Measurements from ENCODE around the gene TMEM131L. TPM values are rescaled to one million over a fixed set of nuclear protein-coding genes. Genes with fewer than 3 reads are reported as not detected.

The TMEM131L gene
- total RNA-seq, 2 donors from 2014 or later, result 83.8 to 92.7 TPM

DNA sequence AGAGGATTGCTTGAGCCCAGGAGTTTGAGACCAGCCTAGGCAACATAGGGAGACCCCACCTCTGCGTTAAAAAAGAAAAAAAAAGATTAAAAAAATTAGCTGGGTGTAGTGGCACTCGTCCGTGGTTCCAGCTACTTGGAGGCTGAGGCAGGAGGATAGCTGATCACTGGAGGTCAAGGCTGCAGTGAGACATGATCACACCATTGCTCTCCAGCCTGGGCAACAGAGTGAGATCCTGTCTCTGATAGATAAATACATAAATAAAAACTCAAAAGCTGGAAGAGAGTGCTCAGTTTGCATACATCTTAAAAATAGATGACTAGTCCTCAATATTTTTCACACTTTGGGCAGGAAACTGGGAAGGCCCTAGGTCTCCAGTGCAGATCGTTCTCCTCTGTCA is 54.1 kb downstream of the TMEM131L start:
- DNase-seq (no peak), ATAC-seq (no peak)
- H3K36me3 Mint-ChIP-seq (ENCODE audit: low read depth), result no peaks in the 10 kb centered on the region
- H3K4me3 Mint-ChIP-seq, result peak overlapping the region; percentile 89
- peaks cover 71% of the 10 kb centered on the region for H3K4me1 Mint-ChIP-seq
- H3K9me3 ChIP-seq (ENCODE audit: control insufficient read depth, low read length, poor library complexity, severe bottlenecking), result no peaks in the 10 kb centered on the region
- peak overlapping the region; percentile 97 for H3K27ac Mint-ChIP-seq
- H3K27me3 Mint-ChIP-seq, result no peaks in the 10 kb centered on the region

DNA sequence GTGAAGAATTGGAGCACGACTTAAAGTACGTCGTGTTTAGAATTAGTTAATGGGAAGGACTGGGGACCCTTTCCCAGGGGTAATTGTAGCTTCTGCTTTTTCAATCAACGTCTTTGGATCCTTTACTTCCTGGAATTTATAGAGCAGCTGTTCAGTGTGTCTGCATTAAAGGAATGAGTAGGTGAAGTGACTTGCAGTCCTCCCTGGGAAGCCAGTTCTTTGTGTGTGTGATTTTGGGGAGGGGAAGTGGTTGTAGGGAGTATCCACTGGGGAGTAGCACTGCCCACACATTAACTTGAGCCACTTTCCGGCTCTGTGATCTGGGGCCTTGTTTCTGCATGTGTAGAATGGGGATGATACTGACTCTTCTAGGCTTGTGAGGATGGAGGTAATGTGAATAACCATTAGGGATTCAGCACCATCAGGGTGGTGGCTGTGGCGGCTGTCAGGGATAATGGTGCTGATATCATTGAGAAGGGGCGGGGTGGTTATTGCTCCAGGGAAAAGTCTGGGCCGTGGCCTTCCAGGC is 54.7 kb downstream of the TMEM131L start:
- peaks cover 71% of the 10 kb centered on the region for H3K4me1 Mint-ChIP-seq
- H3K9me3 ChIP-seq (ENCODE audit: control insufficient read depth, low read length, poor library complexity, severe bottlenecking), result no peaks in the 10 kb centered on the region
- ATAC-seq (no peak), DNase-seq (no peak)
- H3K4me3 Mint-ChIP-seq, result peak overlapping the region; percentile 89
- no peaks in the 10 kb centered on the region for H3K27me3 Mint-ChIP-seq
- H3K36me3 Mint-ChIP-seq (ENCODE audit: low read depth), result no peaks in the 10 kb centered on the region
- H3K27ac Mint-ChIP-seq, result peak overlapping the region; percentile 97

DNA sequence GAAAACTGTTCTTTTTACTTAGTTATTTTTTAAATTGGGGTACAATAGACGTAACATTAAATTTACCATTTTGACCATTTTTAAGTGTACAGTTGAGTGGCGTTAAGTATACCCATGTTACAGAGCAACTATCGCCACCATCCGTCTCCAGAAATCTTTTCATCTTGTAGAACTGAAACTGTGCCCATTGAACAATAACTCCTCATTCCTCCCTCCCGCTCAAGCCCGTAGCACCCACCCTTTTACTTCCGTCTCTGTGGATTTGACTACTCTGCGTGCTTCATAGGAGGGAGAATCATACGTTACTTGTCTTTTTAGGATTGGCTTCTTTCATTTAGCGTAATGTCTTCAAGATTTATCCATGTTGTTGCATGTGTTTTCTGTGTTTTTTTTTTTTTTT is 55.3 kb downstream of the TMEM131L start:
- H3K36me3 Mint-ChIP-seq (ENCODE audit: low read depth), result no peaks in the 10 kb centered on the region
- ATAC-seq, result peak; percentile 19

DNA sequence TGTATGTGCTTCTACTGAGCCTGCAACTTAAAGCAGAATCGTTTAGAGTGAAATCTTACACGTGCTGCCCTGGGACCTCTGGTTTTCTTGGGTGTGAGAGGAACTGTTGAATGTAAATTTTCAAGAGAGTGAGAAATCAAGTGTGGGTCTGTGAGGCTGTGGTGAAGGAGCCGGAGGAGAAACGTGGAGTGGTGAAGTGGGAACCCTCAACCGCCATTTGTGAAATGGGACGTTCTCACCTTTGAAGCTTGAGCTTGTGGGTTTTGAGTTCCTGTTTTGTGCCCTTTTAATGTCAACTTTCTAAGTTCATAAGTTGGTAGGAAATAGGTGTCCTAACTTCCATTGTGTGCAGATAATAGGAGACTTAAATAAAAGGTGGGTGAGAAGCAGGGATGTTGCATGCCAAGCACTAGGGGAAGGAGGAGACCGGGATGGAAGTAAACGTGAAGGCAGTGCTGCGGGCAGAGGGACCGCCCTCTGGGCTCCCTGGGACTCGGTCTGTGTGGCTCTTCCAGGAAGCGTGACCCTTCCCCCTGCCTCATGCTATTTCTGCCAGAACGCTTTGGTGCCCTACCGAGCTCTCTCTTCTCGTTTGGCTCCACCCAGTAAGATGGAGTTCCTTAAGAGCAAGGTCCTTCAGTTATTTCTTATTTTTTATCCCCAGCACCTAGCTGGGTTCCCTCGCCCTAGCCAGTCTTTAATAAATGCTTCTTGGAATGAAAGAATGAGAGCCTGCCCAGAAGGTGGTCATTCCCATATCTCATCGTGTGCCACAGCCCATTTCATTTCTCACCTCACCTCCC is 56.0 kb downstream of the TMEM131L start:
- H3K27me3 Mint-ChIP-seq, result no peaks in the 10 kb centered on the region
- peaks cover 79% of the 10 kb centered on the region for H3K4me1 Mint-ChIP-seq
- no peaks in the 10 kb centered on the region for H3K36me3 Mint-ChIP-seq (ENCODE audit: low read depth)
- peak; percentile 69 for ATAC-seq
- peak overlapping the region; percentile 89 for H3K4me3 Mint-ChIP-seq
- H3K27ac Mint-ChIP-seq, result peak overlapping the region; percentile 97
- peak in 2 of 3 donors; percentile 22 to 34 for DNase-seq
- no peaks in the 10 kb centered on the region for H3K9me3 ChIP-seq (ENCODE audit: control insufficient read depth, low read length, poor library complexity, severe bottlenecking)

More for the DNA sequence above, 55.3 kb downstream of the TMEM131L start:
- DNase-seq, result no peak
- H3K27ac Mint-ChIP-seq, result peak overlapping the region; percentile 97
- peaks cover 74% of the 10 kb centered on the region for H3K4me1 Mint-ChIP-seq
- no peaks in the 10 kb centered on the region for H3K27me3 Mint-ChIP-seq
- H3K9me3 ChIP-seq (ENCODE audit: control insufficient read depth, low read length, poor library complexity, severe bottlenecking), result no peaks in the 10 kb centered on the region
- peak overlapping the region; percentile 89 for H3K4me3 Mint-ChIP-seq

DNA sequence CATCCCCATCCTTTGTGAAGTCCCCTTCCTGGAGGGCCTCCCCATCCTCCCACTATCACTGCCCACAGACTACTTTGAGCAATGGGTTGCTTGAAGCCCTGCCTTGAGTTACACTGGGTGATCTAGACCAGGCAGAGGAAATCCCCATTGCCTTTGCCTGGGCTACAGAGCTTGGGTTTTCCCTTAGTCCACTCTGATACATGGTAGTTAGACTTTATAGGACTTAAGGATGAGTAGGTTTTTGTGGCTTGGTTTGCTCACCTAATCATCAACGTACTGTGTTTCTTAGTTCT is 56.6 kb downstream of the TMEM131L start:
- Mint-ChIP-seq H3K4me1 (peaks cover 84% of the 10 kb centered on the region), H3K36me3 (ENCODE audit: low read depth) (no peaks in the 10 kb centered on the region)

DNA sequence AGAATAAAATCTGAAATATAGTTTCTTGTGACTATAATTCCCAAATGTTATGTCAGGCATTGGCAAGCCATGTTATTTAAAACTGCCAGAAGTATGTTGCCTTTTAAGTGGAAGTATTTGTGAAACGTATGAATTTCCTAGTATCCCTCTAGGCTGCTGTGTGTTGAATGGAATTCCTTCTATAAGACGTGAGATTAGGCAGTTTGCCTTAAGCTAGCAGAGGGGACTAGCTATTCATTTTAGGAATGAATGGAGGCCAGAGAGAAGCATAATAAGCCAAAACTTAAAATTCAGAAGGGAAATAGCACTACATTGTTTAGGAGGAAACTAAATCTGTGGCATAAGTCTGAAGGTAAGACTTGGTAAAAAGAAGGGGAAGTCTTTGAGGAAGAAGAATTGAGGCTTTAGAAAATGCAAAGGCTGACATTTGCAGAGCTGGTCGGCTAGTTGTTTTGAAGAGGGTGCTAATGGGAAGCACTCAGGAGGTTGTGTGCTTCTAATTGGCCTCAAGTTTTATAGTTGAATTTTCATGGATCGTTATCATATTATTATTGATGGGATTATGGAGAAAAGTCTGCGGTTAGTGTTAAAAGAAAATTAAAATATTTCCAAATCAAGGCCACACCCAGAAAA is 57.1 kb downstream of the TMEM131L start:
- peak overlapping the region; percentile 61 for H3K4me3 Mint-ChIP-seq
- DNase-seq (no peak), ATAC-seq (no peak)

More for the DNA sequence above, 56.6 kb downstream of the TMEM131L start:
- Mint-ChIP-seq H3K27ac (peak overlapping the region; percentile 97), H3K27me3 (no peaks in the 10 kb centered on the region), H3K4me3 (peak overlapping the region; percentile 89)
- ATAC-seq, result peak; percentile 84
- DNase-seq, result peak in 2 of 3 donors; percentile 15 to 38
- no peaks in the 10 kb centered on the region for H3K9me3 ChIP-seq (ENCODE audit: control insufficient read depth, low read length, poor library complexity, severe bottlenecking)

DNA sequence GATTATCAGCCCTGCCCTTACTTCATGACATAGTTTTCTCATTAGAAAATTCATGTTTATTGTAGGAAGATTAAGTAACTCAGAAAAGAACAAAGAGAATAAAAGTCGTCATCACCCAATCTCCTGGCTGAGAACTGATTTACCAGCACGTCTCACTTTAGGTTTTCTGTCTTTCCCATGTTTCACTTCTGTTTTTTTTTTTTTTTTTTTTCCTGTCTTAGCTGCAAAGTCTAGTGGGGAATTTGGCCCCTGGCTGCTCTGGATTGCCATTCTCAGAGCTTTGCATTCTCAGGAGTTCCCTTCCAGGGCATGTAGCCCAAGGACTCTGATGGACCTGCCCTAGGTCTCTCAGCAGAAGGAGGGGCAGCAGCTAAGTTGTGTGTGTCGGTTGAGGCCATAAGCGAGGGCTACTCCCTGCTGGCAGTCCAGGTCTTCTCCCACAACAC is 57.8 kb downstream of the TMEM131L start:
- no peak for ATAC-seq

More for the DNA sequence above, 57.1 kb downstream of the TMEM131L start:
- Mint-ChIP-seq H3K4me1 (peaks cover 84% of the 10 kb centered on the region), H3K36me3 (ENCODE audit: low read depth) (no peaks in the 10 kb centered on the region), H3K27ac (peak overlapping the region; percentile 97), H3K27me3 (no peaks in the 10 kb centered on the region)
- H3K9me3 ChIP-seq (ENCODE audit: control insufficient read depth, low read length, poor library complexity, severe bottlenecking), result no peaks in the 10 kb centered on the region

DNA sequence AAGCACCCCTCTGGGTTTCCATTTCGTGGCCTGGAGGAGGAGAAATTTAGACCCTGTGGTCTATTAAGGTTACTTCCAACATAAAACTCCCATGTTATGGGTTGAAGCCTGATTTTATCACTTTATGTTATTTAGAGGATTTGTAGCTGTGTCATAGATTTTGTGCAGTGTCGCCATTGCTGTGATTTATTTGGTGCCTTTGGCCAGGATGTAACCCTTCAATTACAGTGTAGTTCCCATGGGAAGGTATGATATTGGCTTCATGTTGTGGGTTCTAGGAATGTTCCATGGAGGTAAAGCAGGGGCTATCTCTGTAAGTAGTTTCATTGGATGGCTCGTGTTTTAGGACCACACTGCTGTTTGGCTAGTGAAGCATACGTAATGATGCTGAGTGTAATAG is 58.5 kb downstream of the TMEM131L start:
- no peaks in the 10 kb centered on the region for H3K9me3 ChIP-seq (ENCODE audit: control insufficient read depth, low read length, poor library complexity, severe bottlenecking)
- no peak for DNase-seq
- peak overlapping the region; percentile 97 for H3K27ac Mint-ChIP-seq
- no peak for ATAC-seq
- peak overlapping the region; percentile 8 for H3K4me3 Mint-ChIP-seq
- peaks cover 83% of the 10 kb centered on the region for H3K4me1 Mint-ChIP-seq
- H3K36me3 Mint-ChIP-seq (ENCODE audit: low read depth), result no peaks in the 10 kb centered on the region
- no peaks in the 10 kb centered on the region for H3K27me3 Mint-ChIP-seq

More for the DNA sequence above, 57.8 kb downstream of the TMEM131L start:
- no peak for DNase-seq
- no peaks in the 10 kb centered on the region for H3K9me3 ChIP-seq (ENCODE audit: control insufficient read depth, low read length, poor library complexity, severe bottlenecking)
- H3K4me1 Mint-ChIP-seq, result peaks cover 83% of the 10 kb centered on the region
- H3K4me3 Mint-ChIP-seq, result peak overlapping the region; percentile 61
- H3K36me3 Mint-ChIP-seq (ENCODE audit: low read depth), result no peaks in the 10 kb centered on the region
- H3K27me3 Mint-ChIP-seq, result no peaks in the 10 kb centered on the region
- H3K27ac Mint-ChIP-seq, result peak overlapping the region; percentile 97

DNA sequence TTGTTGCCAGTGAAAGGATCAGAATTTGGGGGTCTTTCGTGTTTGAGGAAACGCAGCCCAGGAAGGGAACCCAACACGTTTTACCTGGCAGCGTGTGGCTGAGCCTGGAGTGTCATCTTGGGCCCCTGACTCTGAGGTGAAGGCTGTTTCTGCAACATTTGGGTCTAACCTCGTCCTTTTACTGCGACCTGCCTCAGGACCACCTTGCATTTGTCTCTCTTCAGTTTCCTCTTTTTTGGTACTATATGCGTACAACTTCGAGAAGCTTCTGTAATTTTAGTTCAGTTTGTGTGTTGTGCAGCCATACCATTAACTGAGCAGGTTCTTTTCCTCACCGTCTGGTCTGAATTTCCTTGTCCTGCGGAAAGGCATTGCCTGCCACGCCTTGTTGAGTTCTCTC is 61.5 kb downstream of the TMEM131L start:
- peak overlapping the region; percentile 84 for H3K4me3 Mint-ChIP-seq
- no peak for ATAC-seq
- H3K27ac Mint-ChIP-seq, result peak overlapping the region; percentile 97
- no peaks in the 10 kb centered on the region for H3K36me3 Mint-ChIP-seq (ENCODE audit: low read depth)
- H3K27me3 Mint-ChIP-seq, result no peaks in the 10 kb centered on the region
- no peaks in the 10 kb centered on the region for H3K9me3 ChIP-seq (ENCODE audit: control insufficient read depth, low read length, poor library complexity, severe bottlenecking)
- peaks cover 75% of the 10 kb centered on the region for H3K4me1 Mint-ChIP-seq
- no peak for DNase-seq

DNA sequence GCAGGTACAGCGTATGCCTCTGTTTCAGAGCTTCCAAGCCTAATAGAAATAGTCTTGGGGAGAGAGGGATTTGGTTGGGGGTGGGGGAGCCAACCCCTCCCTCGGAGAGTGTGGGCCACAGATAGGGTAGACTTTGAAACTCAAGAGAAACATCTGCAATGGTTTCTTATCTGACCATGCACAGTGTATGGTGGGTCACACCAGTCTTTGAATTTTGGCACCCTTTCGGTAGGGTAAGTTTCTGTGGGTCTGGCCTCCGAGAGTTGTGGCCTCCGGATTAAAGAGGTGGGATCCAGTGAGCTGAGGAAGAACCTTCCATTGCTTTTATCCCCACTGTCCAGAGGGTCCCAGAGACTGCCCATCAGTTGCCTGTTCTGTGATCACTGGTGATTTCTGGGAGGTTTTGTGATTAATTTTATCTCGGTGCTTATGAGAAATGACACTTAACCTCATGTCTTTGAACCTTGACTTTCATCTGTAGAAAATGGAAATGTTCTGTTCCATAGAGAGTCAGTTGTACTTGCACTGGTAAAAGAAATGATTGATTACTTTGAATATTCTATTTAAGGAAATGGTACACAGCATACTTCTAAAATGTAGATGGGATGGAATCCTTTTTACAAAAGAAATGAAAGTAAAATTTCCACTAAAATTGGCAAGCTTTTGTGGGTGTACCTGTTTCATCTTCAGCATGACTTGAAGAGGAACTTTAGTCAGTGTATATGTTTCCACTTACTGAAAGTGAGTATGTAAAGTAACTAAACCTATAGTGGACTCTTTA is 62.7 kb downstream of the TMEM131L start:
- H3K27me3 Mint-ChIP-seq, result no peaks in the 10 kb centered on the region
- DNase-seq (no peak), ATAC-seq (peak; percentile 17)
- H3K4me1 Mint-ChIP-seq, result peaks cover 64% of the 10 kb centered on the region
- no peaks in the 10 kb centered on the region for H3K36me3 Mint-ChIP-seq (ENCODE audit: low read depth)
- H3K9me3 ChIP-seq (ENCODE audit: control insufficient read depth, low read length, poor library complexity, severe bottlenecking), result no peaks in the 10 kb centered on the region
- H3K4me3 Mint-ChIP-seq, result peak overlapping the region; percentile 84
- peak overlapping the region; percentile 97 for H3K27ac Mint-ChIP-seq

DNA sequence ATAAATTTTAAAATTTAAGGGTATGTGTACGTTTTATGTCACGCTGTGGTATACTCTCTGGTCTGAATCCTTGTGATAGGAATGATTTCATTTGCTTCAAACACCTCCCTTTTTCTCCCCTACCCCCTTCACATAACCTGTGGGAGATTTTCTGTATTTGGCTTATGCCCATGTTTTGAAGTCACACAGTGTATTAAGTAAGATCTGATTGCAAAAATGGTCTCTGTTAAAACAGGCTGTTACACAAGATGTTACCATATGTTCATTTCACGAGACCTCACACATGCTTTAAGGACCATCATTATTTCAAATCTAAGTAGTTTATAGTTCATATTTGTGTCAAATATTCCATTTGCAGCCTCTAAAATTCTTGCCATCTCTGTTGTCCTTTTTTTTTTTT is 63.5 kb downstream of the TMEM131L start:
- Mint-ChIP-seq H3K4me1 (peaks cover 64% of the 10 kb centered on the region), H3K4me3 (peak overlapping the region; percentile 84), H3K27ac (peak overlapping the region; percentile 97), H3K36me3 (ENCODE audit: low read depth) (peaks cover under 1% of the 10 kb centered on the region), H3K27me3 (no peaks in the 10 kb centered on the region)
- ATAC-seq (no peak), DNase-seq (no peak)
- H3K9me3 ChIP-seq (ENCODE audit: control insufficient read depth, low read length, poor library complexity, severe bottlenecking), result no peaks in the 10 kb centered on the region

DNA sequence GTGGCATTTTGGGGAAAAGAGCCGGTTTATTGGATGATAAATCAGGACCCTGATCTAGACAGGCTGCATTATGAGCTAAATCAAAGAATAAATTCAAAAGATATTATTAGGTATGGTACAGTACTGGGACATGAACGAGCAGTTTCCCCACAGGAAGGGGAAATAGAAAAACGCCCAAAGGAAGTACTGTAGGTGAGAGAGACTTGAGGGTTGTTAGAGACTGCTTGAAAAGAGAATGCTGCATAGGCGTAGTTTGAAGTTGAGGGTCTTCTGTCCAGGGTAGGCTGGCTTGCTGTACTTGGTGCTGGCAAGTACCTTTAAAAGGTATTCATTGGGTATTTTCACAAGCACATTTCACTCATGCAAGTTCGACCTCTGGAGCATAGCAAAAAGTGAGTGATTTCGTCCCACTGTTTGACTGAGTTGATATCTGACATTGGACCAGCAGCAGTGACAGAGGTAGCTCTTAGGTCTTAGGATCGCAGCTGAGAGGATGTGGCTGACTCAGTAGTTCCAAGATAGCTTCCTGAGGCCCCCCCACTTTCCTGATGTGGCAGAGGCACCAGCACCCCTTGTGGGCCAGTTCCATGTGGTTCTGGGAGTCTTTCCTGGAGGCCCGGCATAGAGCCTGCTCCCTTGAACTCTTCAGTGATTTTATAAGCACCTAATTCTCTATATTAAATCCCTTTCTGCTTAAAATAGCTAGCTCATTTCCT is 64.3 kb downstream of the TMEM131L start:
- H3K36me3 Mint-ChIP-seq (ENCODE audit: low read depth), result peaks cover 2% of the 10 kb centered on the region
- DNase-seq, result peak in 1 of 3 donors; percentile 22
- H3K27ac Mint-ChIP-seq, result peak overlapping the region; percentile 97
- ATAC-seq, result peak; percentile 77
- H3K4me1 Mint-ChIP-seq, result peaks cover 67% of the 10 kb centered on the region
- H3K27me3 Mint-ChIP-seq, result no peaks in the 10 kb centered on the region
- H3K4me3 Mint-ChIP-seq, result peak overlapping the region; percentile 84
- H3K9me3 ChIP-seq (ENCODE audit: control insufficient read depth, low read length, poor library complexity, severe bottlenecking), result no peaks in the 10 kb centered on the region

Measured in T-helper 17 cell (primary cell).